Transverse colon (tissue), 3 donors: ENCODE measurements around the gene ARIH2.

Source experiments
- EP300 ChIP-seq: sonication (generic); formaldehyde crosslinking; IDR thresholded peaks from one replicate; pipeline ENCODE4 v1.6.1; 2017; ENCODE audit warnings: antibody characterized with exemption, low read depth
- POLR2A ChIP-seq: fragments of 450-650 bp; IDR thresholded peaks from one replicate; pipeline ENCODE4 v1.6.1; 2016; ENCODE audit warnings: antibody characterized with exemption, mild to moderate bottlenecking, moderate library complexity
- TF ChIP-seq, protein P1 (sequence below), 5 experiments: fragments of 200-600 bp in 3 of 5; fragments of 450-650 bp in 2 of 5; sonication (generic) in 3 of 5; IDR thresholded peaks; 1 replicate in 2 of 5; 2 replicates in 3 of 5; pipeline ENCODE4 v1.5.1; 2016 to 2017; ENCODE audit warnings: antibody characterized with exemption in 5 of 5, inconsistent platforms in 3 of 5, mild to moderate bottlenecking in 2 of 5, moderate library complexity in 1 of 5

DNA sequence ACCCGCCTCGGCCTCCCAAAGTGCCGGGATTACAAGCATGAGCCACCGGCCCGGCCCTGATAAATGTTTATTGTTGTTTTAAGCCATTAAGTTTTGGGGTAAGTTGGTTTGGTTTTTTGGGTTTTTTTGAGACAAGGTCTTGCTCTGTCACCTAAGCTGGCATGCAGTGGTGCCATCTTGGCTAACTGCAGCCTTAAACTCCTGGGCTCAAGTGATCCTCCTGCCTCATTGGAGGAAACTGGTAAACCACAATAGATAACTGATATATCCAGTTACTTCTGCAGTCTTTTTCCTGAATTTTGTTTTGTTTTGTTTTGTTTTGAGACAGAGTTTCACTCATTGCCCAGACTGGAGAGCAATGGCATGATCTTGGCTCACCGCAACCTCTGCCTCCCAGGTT lies 24.1 kb upstream of the ARIH2 start:
- TF ChIP-seq EP300 (no peak), POLR2A (no peak)
- TF ChIP-seq, protein P1, sequence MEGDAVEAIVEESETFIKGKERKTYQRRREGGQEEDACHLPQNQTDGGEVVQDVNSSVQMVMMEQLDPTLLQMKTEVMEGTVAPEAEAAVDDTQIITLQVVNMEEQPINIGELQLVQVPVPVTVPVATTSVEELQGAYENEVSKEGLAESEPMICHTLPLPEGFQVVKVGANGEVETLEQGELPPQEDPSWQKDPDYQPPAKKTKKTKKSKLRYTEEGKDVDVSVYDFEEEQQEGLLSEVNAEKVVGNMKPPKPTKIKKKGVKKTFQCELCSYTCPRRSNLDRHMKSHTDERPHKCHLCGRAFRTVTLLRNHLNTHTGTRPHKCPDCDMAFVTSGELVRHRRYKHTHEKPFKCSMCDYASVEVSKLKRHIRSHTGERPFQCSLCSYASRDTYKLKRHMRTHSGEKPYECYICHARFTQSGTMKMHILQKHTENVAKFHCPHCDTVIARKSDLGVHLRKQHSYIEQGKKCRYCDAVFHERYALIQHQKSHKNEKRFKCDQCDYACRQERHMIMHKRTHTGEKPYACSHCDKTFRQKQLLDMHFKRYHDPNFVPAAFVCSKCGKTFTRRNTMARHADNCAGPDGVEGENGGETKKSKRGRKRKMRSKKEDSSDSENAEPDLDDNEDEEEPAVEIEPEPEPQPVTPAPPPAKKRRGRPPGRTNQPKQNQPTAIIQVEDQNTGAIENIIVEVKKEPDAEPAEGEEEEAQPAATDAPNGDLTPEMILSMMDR (IDR thresholded peaks at IDR 0.05), result no peak
